HG02885 (cell line): ENCODE measurements around the gene FAM193A.
A peak's percentile ranks its signal among the peaks of the same experiment; 100 is the strongest.
"Not testable (repeated sequence)": the region's sequence is repeated elsewhere in the genome, so short reads cannot be mapped to it uniquely, and the experiment has no call there.

Source experiments
- ATAC-seq: cut with Tn5 transposase; IDR thresholded peaks from one replicate; pipeline ENCODE4 v1.9.1; 2021; ENCODE audit warnings: mild to moderate bottlenecking; ENCODE audit not compliant: unreplicated experiment, poor library complexity

FAM193A gene

DNA sequence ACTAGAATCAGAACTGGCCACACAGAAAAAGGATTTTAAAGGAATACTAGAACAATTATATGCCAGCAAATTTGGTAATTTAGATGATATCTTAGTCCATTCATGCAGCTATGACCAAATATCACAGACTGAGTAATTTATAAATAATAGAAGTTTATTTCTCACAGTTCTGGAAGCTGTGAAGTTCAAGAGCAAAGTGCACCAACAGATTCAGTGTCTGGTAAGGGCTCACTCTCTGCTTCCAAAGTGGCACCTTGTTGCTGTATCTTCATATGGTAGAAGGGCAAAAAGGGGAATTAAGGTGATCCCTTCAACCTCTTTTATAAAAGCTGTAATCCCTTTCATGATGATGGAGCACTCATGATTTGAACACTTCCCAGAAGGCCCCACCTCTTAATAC, 199.4 kb downstream of the FAM193A start:
- ATAC-seq, result no peak

DNA sequence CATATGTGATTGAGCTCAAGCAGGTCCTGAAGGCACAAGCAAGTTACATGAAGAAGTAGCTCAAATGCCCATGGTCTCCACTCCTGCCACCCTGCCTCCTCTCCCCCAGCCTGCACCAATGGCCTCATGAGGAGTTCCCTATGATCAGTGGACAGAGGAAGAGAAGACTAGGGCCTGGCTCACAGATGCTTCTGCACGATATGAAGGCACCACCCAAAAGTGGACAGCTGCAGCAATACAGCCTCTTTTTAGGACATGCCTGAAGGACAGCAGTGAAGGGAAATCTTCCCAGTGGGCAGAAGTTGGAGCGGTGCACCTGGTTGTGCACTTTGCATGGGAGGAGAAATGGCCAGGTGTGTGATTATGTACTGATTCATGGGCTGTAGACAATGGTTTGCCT, 201.8 kb downstream of the FAM193A start:
- ATAC-seq, result not testable (repeated sequence)

DNA sequence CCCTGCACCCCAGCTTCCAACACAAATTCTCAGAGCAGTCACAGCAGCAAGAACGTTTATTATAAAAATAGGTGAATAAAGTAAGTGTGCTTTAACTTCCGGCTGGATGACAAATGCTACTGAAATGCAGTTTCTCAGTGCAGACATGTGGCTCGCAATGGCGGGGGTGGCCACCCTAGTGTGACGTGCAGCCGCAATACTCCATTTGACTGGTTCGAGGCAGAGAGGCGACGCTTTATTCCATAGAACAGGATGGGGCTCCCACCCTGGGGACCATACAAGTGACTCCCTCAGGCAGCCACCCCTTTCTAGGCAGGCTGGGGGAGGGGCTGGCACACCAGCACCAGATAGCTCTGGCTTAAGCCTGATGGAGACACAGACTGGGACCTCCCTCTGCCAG, 205.2 kb downstream of the FAM193A start:
- no peak for ATAC-seq

DNA sequence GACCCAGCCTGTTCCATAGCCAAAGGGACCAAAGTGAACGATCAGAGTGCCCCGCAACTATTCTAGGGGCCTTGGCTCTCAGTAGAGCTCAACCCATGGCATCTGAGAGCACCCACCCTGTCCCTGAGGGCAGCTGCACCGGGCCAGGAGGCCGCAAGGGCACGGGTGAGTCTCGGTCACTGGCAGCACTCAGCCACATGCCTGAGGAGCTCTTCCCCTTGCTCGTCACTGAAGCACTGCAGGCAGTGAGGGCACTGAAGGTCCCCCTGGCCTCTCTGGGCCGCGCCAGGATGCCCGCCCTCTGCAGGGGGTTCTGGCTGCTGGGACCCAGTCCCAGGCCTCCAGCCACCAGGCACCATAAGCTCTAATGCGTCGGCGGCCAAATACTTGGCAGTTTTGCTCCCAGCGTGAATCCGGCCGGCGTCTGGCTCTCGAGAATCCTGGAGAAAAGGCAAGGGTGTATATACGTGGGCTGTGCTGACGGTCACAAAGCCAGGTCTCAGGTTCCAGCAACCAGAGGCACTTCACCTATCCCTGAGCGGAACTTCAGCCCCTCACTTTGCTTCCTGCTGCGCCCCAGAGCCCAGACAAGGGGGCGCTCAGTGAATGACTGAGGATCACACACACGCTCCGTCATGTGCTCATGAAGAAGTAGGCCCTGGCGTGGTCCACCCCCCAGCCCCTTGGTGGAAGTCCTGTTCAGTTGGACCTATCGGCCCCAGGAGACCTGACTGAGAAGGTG, 205.8 kb downstream of the FAM193A start:
- ATAC-seq, result no peak

DNA sequence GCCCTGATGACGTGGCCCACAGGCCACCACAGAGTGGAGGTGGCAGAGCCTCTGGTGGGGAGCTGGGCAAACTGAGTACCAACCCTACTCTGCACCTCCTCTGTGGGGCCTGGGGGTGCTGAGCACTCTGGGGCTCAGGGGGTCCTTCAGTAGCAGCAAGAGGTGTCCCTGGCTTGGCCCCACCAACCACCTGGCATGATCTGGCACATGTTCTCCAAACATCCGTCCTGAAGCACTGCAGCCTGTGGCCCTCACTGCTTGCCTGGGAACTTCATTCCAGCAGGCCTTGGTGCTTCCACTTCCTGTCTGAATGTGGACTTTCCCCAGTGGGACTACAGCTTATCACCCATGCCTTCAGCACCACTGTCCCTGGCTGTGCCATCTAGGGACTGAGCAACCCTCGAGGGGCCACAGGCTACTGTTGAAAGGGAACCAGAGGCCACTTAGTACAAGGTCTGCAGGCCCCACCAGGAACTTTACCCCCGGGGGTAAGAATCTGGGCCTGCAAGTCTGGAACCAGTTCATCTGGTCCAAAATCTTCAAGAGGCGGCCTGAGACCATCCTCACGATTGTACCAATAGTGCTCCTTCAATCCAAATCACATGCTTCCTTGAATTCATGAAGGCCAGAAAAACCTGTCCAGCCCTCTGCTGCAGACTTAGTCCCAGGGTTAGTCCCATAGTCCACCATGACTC, 206.5 kb downstream of the FAM193A start:
- no peak for ATAC-seq

DNA sequence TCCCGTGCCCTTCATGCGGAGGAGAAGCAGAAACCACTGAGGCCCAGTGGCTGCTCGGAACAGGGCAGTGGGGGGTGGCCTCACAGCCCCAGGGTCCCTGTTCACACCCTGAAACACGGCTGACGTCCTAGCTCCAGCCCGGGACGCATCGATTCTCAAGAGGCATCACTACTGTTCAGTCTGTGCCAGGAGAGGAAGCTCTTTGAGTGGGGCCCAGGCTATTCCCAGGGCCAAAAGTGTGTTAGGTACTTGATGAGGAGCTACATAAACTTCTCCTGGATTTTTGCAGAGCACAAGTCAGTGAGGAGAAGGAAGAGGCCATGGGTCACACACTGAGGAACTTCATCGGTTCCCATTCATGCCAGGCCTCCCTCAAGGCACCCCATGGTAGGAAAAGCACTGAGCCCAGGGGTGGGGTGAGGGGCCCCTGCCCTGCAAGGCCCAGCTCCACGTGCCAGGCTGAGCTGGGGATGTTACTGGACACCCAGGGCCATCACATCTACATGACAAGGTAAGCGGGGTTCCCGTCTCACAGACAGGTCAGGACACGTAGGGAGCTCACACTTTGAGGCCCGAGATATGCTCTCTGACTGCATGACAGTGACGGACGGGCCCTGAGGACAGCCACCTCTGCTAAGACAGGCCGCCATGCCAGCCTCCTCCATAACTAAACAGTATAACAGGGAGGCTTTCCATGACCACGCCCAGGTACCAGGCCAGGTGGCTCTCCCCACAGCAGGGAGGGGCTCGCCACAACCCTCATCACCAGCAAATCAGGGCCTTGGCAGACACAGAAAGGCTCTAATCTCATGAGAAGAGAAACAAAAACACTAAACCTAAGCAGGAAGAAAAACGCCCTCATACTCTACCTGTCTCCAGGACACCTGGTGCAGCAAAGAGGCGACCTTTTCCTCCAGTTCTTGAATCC, 207.3 kb downstream of the FAM193A start:
- ATAC-seq, result no peak

DNA sequence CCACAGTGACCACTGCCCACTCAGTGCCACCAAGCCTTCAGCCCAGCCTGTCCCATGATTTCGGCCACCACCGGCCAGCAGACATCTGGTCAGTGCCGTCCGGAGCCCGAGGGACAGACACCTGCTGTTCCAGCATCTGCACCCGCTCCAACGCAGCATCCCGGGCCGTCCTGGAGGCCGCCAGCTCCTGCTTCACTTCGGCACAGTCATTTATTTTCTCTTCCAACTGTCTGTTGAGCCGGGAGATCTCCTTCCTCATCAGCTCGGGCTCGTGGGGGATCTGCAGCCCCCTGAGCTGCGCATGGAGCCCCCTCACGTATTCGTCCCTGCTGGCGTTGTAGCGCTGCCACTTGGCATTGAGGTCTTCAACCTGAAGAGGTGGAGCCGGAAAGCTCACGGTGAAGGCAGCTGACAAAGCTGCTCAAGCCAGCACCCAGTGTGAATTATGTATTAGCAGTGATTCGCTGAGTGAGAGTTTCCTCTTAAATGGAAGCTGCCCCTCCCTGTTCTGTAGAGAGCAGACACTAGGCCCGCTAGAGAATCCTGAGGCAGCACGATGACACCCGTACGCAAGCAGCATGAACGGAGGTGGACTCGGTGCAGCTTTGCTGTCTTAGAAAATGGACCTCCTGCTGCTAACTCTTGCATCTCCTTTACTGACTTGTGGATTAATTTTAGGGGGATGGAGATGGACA, 208.3 kb downstream of the FAM193A start:
- ATAC-seq, result no peak

DNA sequence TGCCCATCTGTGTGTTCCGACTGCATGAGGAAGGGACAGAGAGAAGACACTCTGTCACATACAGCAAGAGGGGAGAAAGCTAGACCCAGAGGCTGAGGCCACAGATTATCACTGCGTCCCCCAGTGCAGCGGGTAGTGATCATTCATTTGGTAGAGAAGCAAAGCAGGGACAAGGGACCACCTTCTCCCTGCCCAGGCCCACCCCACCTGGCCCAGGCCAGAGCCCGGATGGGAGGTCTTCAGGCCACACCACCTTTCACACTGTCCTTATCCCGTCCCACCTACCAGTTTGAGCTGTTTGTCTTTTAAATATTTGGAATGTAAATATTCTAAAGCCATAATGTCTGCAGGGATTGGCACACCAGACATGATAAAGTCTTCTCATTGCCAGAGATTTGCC, 209.1 kb downstream of the FAM193A start:
- ATAC-seq, result no peak

DNA sequence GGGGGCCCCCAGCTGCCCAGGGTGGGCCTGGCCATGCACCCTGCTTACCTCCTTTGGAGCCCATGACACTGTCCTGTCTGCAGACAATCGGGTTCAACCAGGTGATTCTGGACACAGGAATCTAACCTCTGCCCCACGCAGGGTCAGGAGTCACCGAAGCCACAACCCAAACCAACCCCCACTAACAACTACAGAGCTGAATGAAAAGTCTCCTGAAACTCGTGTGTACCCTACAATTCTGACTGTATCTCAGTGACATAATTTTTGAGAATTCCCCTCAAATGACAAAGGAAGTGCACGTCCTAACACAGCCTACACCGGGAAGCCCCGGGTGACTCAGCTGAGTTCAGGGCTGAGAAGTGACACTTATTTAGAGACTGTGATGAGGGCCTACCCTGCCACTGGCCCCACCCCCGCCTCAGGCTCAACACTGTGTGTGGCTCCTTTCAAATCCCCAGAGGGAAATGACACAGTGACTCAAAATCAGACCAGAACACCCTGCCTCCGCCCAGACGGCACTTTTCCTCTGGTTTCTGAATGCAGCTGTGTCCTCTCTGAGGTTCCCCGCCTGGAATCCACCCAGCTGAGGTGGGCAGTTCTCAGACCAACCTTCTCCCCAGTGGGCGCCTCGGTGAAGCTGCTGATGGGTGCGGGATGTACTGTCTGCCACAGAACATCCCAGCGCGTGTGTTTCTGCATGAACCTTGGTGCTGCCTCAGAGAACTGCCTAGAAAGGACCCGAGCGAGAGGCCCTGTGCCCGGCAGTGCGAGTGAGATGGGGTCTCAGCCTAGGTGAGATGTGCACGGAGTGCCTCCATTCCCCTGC, 209.7 kb downstream of the FAM193A start:
- ATAC-seq, result peak; percentile 96

DNA sequence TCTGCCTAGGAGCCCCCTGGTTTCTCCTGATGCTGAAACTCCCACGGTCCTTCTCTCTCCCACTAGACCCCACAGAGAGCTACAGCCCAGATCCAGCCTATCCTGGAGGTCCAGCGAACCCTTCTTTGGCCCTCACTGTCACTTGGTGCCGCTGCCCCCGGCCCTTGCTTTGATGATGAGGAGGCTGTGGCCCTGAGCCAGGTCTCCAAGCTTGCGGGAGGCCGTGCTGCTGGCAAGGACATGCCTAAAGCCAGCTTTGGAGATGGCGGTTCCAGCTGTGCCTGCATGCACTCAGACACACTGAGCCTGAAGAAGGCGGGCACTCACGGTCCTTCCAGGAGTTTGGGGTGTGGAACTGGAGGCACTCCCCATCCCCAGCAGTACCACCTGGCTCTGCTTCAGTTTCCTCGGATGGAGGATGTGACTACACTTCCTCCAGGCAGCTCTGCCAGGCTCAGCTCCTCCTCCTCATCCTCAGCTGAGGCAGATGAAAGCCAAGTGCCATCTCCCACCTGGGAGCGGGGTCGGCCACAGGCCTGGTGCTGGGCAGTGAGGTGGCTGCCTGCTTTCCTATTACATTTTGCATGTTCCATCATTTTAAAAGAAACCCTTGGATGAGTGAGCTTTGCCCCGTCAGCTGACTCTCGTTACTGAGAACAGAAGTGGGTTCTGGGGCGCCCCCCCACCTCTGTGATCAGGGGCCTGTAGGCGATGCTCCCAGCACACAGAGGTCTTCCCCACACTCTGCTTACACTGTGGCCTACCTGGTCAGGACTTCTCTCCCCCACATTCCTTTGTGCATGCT, 210.6 kb downstream of the FAM193A start:
- ATAC-seq, result no peak

DNA sequence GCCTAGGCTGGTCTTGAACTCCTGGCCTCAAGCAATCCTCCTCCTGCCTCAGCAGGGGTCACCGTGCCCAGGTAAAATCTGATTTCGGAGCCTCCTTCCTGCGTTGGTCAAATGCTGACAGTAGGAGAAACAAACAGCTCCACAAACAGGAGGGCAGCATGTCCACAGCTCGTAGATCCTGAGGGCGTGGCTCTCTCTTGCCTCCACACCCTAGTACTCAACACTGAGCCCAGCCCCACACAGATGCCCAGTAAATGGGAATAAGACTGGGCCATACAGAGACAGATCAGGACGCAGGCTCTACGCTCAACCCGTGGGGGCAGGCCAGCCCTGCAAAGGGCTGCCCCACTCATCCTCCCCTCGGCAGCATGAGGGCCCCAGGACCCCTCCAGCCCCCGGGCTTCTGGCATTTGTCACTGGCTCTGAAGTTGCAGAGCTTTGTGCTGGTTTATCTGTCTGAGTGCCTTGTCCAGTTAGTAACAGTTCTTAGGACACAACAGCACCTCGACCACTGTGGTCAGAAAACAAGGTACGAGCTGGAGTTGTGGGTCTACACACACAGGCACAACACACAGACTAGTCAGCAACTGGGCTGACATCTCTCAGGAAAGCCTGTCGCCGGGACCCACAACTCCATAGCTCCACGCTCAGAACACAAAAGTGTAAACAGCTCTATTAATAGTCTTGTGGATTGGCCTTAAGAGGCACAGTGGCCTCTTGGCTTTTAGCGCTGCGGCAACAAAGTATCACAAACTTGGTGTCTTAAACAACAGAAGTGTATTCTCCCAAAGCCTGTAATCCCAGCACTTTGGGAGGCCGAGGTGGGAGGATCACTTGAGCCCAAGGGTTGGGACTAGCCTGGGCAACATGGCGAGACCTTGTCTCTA, 214.5 kb downstream of the FAM193A start:
- no peak for ATAC-seq

DNA sequence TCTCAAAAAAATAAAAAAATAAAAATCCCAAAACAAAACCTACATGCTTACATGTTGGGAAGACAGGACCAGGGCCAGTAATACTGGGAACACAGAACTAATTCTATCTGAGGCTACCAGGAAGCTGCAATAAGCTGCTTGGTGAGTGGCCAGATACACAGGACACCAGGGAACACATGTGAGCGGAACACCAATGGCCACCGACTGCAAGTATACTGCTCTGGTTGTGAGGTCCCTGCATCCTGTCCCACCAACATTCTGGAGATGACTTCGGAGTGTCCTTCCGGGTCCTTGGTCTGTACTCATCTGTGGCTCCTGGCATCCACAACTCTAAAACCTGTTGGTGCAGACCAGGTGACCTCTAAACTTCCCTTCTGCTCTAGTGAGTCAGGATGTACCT, 217.0 kb downstream of the FAM193A start:
- no peak for ATAC-seq

DNA sequence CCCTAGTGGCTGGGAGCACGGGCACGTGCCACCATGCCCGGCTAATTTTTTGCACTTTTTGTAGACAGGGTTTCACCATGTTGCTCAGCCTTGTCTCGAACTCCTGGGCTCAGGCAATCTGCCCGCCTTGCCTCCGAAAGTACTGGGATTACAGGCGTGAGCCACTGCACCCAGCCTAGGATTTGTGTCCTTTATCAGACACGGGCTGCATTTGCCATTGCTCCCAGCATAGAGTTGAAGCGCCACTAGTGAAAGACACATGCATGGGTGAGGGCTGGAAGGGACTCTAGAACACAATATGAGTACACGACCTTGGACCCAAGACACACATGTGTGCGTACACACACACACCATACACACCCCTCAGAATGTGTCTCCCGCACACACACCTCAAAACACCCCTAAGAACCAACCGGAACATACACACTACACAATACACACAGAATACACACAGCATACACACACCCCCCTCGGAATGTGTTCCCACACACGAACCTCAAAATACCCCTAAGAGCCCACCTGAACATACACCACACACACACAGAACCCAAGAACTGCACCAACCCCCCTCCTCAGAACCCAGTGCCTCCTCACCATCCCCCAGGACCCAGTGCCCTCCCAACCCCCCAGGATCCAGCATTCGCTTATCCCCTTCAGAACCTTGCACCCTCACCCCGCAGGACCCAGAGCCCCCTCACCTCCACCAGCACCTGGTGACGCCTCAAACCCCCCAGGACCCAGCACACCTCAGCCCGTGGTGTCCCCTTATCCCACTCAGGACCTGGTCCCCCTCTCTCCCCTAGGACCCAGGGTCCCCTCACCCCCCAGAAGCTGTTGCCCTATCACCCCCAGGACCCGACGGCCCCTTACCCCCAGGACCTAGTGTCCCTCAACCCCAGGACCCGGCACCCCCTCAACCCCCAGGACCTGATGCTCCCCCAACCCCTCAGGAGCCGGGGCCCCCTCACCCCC, 218.7 kb downstream of the FAM193A start:
- no peak for ATAC-seq

DNA sequence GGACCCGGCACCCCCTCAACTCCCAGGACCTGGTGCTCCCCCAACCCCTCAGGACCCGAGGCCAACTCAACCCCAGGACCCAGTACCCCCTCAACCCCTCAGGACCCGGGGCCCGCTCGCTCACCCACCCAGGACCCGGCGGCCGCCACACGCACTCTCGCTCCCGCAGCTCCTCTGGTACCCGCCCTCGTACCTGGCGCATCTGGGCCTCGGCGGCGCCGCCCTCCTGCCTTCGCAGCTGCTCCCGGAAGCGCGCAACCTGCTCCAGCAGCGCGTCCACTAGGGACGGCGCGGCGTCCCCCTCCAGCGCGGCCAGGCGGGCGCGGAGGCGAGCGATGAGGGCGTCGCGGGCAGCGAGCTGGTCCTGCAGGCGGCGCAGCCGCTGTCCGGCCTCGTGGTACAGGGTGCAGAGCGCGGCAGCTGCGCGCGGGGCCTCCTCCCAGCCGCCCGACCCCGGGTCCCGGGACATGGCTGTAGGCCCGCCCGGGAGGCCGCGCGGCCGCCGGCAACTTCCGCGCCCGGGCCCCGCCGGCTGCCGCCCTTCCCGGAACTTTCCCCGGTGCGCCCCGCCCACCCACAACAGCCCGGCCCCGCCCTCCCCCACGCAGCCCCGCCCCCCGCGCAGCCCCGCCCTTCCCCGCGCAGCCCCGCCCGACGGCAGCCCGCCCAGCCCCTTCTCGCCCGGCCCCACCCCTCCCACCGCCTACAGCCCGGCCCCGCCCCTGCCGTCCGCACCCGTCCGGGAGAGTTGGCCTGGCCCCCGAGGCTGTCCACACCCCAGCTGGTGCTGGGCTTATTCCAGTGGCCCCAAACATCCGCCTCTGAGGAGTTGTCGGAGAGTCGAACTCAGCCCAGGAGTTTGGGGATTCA, 219.6 kb downstream of the FAM193A start, which contains the start of gene TNIP2:
TSS of gene TNIP2 (minus strand) at position 516 of the 870 bp plus-strand sequence. CDS start at position 469, 47 bp downstream.
- ATAC-seq, result peak; percentile 82

DNA sequence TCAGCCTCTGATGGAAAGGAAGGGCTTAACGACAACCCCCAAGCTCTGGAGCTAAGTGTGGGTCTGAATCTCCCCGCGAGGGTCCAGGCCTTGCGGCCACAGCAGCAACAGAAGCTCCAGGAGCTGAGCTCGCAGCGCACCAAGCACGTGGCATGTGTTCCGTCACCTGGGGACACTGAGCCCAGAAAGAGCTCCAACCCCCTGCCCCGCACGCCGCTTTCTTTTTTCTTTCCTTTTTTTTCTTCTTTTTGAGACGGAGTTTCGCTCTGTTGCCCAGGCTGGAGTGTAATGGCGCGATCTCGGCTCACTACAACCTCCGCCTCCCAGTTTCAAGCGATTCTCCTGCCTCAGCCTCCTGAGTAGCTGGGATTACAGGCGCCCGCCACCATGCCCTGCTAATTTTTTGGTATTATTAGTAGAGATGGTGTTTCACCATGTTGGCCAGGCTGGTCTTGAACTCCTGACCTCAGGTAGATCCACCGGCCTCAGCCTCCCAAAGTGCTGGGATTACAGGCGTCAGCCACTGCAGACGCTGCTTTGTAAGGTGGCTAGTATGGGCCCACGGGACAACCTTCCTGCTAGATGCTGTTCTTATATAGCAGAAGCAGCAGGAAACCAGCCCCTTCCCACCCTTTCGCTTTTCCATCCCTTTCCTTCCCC, 220.4 kb downstream of the FAM193A start:
- no peak for ATAC-seq
